Liver (tissue), 9 donors: ENCODE data around the gene NEK7. TPM values are rescaled to one million over a fixed set of nuclear protein-coding genes. Genes with fewer than 3 reads are reported as not detected.

Experiments used
- DNase-seq: peaks from one replicate; pipeline ENCODE4 v3.0.0-alpha.2; 2017; ENCODE audit warnings: low spot score
- H3K27ac ChIP-seq, 2 donors: one replicate each; pipeline ENCODE4 v1.7.0; 2013; ENCODE audit warnings: inconsistent platforms in 2 of 2, low read length in 2 of 2, control low read depth in 1 of 2, low read depth in 1 of 2, mild to moderate bottlenecking in 1 of 2
- H3K27me3 ChIP-seq, 4 donors: one replicate each; pipeline versions ENCODE4 v1.6.1 to v1.7.0; 2013; ENCODE audit warnings: low read length in 3 of 4, inconsistent platforms in 1 of 4, mild to moderate bottlenecking in 1 of 4, moderate library complexity in 1 of 4; ENCODE audit not compliant: control insufficient read depth in 4 of 4, insufficient read depth in 4 of 4
- H3K36me3 ChIP-seq, 4 donors: one replicate each; pipeline versions ENCODE4 v1.6.1 to v1.7.0; 2013; ENCODE audit warnings: low read length in 3 of 4, mild to moderate bottlenecking in 3 of 4, low read depth in 1 of 4, moderate library complexity in 1 of 4; ENCODE audit not compliant: control insufficient read depth in 4 of 4, insufficient read depth in 3 of 4
- H3K4me1 ChIP-seq, 4 donors: one replicate each; pipeline versions ENCODE4 v1.6.1 to v1.7.0; 2013; ENCODE audit warnings: low read length in 3 of 4, mild to moderate bottlenecking in 3 of 4, moderate library complexity in 1 of 4; ENCODE audit not compliant: control insufficient read depth in 4 of 4, insufficient read depth in 4 of 4
- H3K4me3 ChIP-seq, 3 donors: one replicate each; pipeline versions ENCODE4 v1.6.1 to v1.7.0; 2013; ENCODE audit warnings: low read length in 3 of 3, control low read depth in 1 of 3, low read depth in 1 of 3, mild to moderate bottlenecking in 1 of 3
- H3K9ac ChIP-seq, 2 donors: one replicate each; pipeline ENCODE4 v1.7.0; 2013; ENCODE audit warnings: low read length in 2 of 2, mild to moderate bottlenecking in 2 of 2, moderate library complexity in 2 of 2, control low read depth in 1 of 2, low read depth in 1 of 2
- H3K9me3 ChIP-seq, 4 donors: one replicate each; pipeline versions ENCODE4 v1.6.1 to v1.7.0; 2013; ENCODE audit warnings: low read length in 3 of 4; ENCODE audit not compliant: control insufficient read depth in 4 of 4
- CTCF ChIP-seq: fragments of 150-350 bp; IDR thresholded peaks from 2 replicates; pipeline ENCODE4 v1.5.1; 2017; ENCODE audit warnings: improper control_type of control experiment, low read depth, low read length; ENCODE audit not compliant: missing input control
- EGR1 ChIP-seq, 2 donors: IDR thresholded peaks; 2 replicates each; pipeline ENCODE4 v1.6.1; 2016 to 2018; ENCODE audit warnings: antibody characterized with exemption in 2 of 2, low read depth in 2 of 2
- FOXA1 ChIP-seq: IDR thresholded peaks from 2 replicates; pipeline ENCODE4 v1.6.1; 2016; ENCODE audit warnings: antibody characterized with exemption
- FOXA2 ChIP-seq: IDR thresholded peaks from 2 replicates; pipeline ENCODE4 v1.6.1; 2016; ENCODE audit warnings: antibody characterized with exemption
- GABPA ChIP-seq, 2 donors: IDR thresholded peaks in 1 of 2; conservative IDR thresholded peaks in 1 of 2; 2 replicates each; pipeline ENCODE4 v1.6.1; 2016; ENCODE audit warnings: antibody characterized with exemption in 2 of 2, mild to moderate bottlenecking in 1 of 2, moderate library complexity in 1 of 2
- HNF4A ChIP-seq, 2 donors: conservative IDR thresholded peaks; 2 replicates each; pipeline ENCODE4 v1.6.1; 2016; ENCODE audit warnings: antibody characterized with exemption in 2 of 2, mild to moderate bottlenecking in 2 of 2
- HNF4G ChIP-seq: IDR thresholded peaks from 2 replicates; pipeline ENCODE4 v1.6.1; 2016; ENCODE audit warnings: antibody characterized with exemption
- JUND ChIP-seq, 2 donors: IDR thresholded peaks; 2 replicates each; pipeline ENCODE4 v1.6.1; 2016; ENCODE audit warnings: antibody characterized with exemption in 2 of 2
- MAX ChIP-seq: IDR thresholded peaks from 2 replicates; pipeline ENCODE4 v1.6.1; 2016; ENCODE audit warnings: antibody characterized with exemption
- NR2F2 ChIP-seq: IDR thresholded peaks from 2 replicates; pipeline ENCODE4 v1.6.1; 2016; ENCODE audit warnings: antibody characterized with exemption
- RAD21 ChIP-seq, 2 donors: IDR thresholded peaks; 2 replicates each; pipeline ENCODE4 v1.6.1; 2016; ENCODE audit warnings: antibody characterized with exemption in 2 of 2, mild to moderate bottlenecking in 2 of 2
- REST ChIP-seq: IDR thresholded peaks from 2 replicates; pipeline ENCODE4 v1.6.1; 2016; ENCODE audit warnings: antibody characterized with exemption, mild to moderate bottlenecking
- RXRA ChIP-seq, 2 donors: IDR thresholded peaks; 2 replicates each; pipeline ENCODE4 v1.6.1; 2017 to 2018; ENCODE audit warnings: antibody characterized with exemption in 2 of 2, mild to moderate bottlenecking in 1 of 2
- TAF1 ChIP-seq: conservative IDR thresholded peaks from 2 replicates; pipeline ENCODE4 v1.6.1; 2016; ENCODE audit warnings: antibody characterized with exemption, mild to moderate bottlenecking
- YY1 ChIP-seq: IDR thresholded peaks from 2 replicates; pipeline ENCODE4 v1.6.1; 2016; ENCODE audit warnings: antibody characterized with exemption, mild to moderate bottlenecking
- ZBTB33 ChIP-seq: IDR thresholded peaks from 2 replicates; pipeline ENCODE4 v1.6.1; 2016; ENCODE audit warnings: antibody characterized with exemption
- WGBS: extraction: QIAGEN DNeasy Blood & Tissue Kit; methylation state at CpG from one replicate; pipeline ENCODE4 v1.1.7; 2013; 5-methylcytosine and 5-hydroxymethylcytosine counted together
- polyA plus RNA-seq, 2 donors: library from polyadenylated mRNA; stranded (reverse) in 1 of 2; unstranded in 1 of 2; fragments of 200-250 nt in 1 of 2; fragments of >200 nt in 1 of 2; fragmentation: Nextera tagmentation in 1 of 2; extraction: Ambion mirVana in 1 of 2; gene quantifications; one replicate each; pipeline versions ENCODE4 v1.2.1 to v1.2.3, GENCODE V29; 2013 to 2015
- total RNA-seq, 2 donors: library from RNA; depleted of rRNA; stranded (reverse); fragments of >200 nt; gene quantifications; one replicate each; pipeline ENCODE4 v1.2.3, GENCODE V29; 2014
- TF ChIP-seq, protein P1 (sequence below): IDR thresholded peaks from 2 replicates; pipeline ENCODE4 v1.6.1; 2016; ENCODE audit warnings: antibody characterized with exemption
- donor health status: healthy.
- donor health status: healthy.
- donor health status: healthy.
- donor health status: healthy.
- donor health status: healthy.

NEK7 gene
- total and polyA plus RNA-seq, 4 donors, result 9.2 to 34.4 (median 20.2) TPM

GRCh38 chr1:198231779-198232178 lies 75.0 kb downstream of the NEK7 start:
- DNase-seq, result no peak
- Histone ChIP-seq H3K4me3 (no peak overlapping the region), H3K27ac (no peak overlapping the region), H3K36me3 (peaks cover 0 to 4% (median 1%) of the 10 kb centered on the region in 4 donors), H3K9ac (no peak overlapping the region), H3K4me1 (peaks cover 0 to 2% (median 0%) of the 10 kb centered on the region in 4 donors), H3K9me3 (no peaks in the 10 kb centered on the region), H3K27me3 (no peaks in the 10 kb centered on the region)
- WGBS, result 94% methylated on average over 3 of the region's 3 CpGs
- TF ChIP-seq RXRA (IDR thresholded peaks at IDR 0.05), result no peak
- no peak for TF ChIP-seq RAD21 (IDR thresholded peaks at IDR 0.05)
- TF ChIP-seq TAF1, result no peak
- TF ChIP-seq GABPA (IDR thresholded peaks at IDR 0.05 in 1 of 2, conservative IDR thresholded peaks at IDR 0.05 in 1 of 2), result no peak
- TF ChIP-seq CTCF, result no peak
- no peak for TF ChIP-seq YY1

- Histone ChIP-seq H3K9me3 (no peaks in the 10 kb centered on the region), H3K27me3 (no peaks in the 10 kb centered on the region), H3K27ac (no peak overlapping the region), H3K4me3 (no peak overlapping the region), H3K4me1 (peaks cover 0 to 2% (median 0%) of the 10 kb centered on the region in 4 donors), H3K9ac (no peak overlapping the region), H3K36me3 (peaks cover 0 to 5% (median 1%) of the 10 kb centered on the region in 4 donors)
- TF ChIP-seq TAF1 (no peak), EGR1 (IDR thresholded peaks at IDR 0.05; ENCODE audit: low read depth in 2 of 2) (no peak), RAD21 (IDR thresholded peaks at IDR 0.05) (no peak), MAX (no peak), HNF4G (no peak), NR2F2 (no peak), FOXA2 (no peak), ZBTB33 (no peak), YY1 (no peak), JUND (IDR thresholded peaks at IDR 0.05) (no peak), GABPA (IDR thresholded peaks at IDR 0.05 in 1 of 2, conservative IDR thresholded peaks at IDR 0.05 in 1 of 2) (no peak), HNF4A (conservative IDR thresholded peaks at IDR 0.05) (no peak), CTCF (no peak), REST (no peak), RXRA (IDR thresholded peaks at IDR 0.05) (no peak), FOXA1 (no peak)
- TF ChIP-seq, protein P1, sequence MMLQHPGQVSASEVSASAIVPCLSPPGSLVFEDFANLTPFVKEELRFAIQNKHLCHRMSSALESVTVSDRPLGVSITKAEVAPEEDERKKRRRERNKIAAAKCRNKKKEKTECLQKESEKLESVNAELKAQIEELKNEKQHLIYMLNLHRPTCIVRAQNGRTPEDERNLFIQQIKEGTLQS, result no peak
- WGBS, result 100% methylated on average over 1 of the region's 1 CpG
- DNase-seq, result no peak
Measured at GRCh38 chr1:198232378-198232777, 75.6 kb downstream of the NEK7 start.
